Measurements from ENCODE around the gene APOBEC4.

The APOBEC4 gene

DNA sequence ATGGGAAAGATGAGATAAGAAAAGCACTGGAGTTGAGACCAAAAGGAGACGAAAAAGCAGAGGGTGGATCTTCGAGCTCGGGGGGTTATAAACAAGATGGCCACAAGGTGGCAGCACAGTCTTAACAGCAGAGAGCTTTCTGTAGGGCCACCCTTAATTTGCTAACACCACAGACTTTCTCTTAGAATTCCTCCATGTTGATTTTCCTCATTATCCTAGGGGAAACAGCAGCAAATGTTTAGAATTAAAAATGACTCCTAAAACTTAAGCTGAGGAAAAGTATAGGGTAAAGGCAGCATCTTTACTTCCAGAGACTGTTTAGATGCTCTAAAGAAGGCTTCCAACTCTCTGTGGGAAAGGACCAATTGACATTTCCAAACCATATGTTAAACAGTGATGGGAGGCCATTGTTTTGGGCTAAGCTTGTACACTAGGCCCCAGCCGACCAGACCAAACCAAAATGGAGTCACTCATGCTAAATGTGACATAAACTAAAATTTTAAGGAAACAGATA lies 2.5 kb upstream of the APOBEC4 start:
- H3K4me1 ChIP-seq (ENCODE audit: low read length) = peaks cover 9% of the 10 kb centered on the region; the same call in 1 of the 2 replicates
- no peaks in the 10 kb centered on the region for H4K20me1 ChIP-seq (ENCODE audit: insufficient read depth, low read length)
- TF ChIP-seq EZH2phosphoT487 (IDR thresholded peaks at IDR 0.05; ENCODE audit: low read depth) = no peak
- TF ChIP-seq, protein P1, sequence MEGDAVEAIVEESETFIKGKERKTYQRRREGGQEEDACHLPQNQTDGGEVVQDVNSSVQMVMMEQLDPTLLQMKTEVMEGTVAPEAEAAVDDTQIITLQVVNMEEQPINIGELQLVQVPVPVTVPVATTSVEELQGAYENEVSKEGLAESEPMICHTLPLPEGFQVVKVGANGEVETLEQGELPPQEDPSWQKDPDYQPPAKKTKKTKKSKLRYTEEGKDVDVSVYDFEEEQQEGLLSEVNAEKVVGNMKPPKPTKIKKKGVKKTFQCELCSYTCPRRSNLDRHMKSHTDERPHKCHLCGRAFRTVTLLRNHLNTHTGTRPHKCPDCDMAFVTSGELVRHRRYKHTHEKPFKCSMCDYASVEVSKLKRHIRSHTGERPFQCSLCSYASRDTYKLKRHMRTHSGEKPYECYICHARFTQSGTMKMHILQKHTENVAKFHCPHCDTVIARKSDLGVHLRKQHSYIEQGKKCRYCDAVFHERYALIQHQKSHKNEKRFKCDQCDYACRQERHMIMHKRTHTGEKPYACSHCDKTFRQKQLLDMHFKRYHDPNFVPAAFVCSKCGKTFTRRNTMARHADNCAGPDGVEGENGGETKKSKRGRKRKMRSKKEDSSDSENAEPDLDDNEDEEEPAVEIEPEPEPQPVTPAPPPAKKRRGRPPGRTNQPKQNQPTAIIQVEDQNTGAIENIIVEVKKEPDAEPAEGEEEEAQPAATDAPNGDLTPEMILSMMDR (IDR thresholded peaks at IDR 0.05; ENCODE audit: low read depth, low read length) = peak; percentile 97
- no peak overlapping the region for H2AFZ ChIP-seq (ENCODE audit: low read depth, low read length)
- H3K4me2 ChIP-seq (ENCODE audit: low read length) = peak overlapping the region; percentile 44
- H3K4me3 ChIP-seq (ENCODE audit: low read length) = no peak overlapping the region
- no peaks in the 10 kb centered on the region for H3K79me2 ChIP-seq (ENCODE audit: low read length)
- H3K27me3 ChIP-seq (ENCODE audit: low read depth, low read length) = no peaks in the 10 kb centered on the region
- no peaks in the 10 kb centered on the region for H3K9me3 ChIP-seq (ENCODE audit: insufficient read depth, low read length)
- no peak overlapping the region for H3K27ac ChIP-seq (ENCODE audit: low read length)
- no peak overlapping the region for H3K9ac ChIP-seq (ENCODE audit: low read length)
- H3K36me3 ChIP-seq (replicated peaks; ENCODE audit: low read depth, low read length) = no peaks in the 10 kb centered on the region

DNA sequence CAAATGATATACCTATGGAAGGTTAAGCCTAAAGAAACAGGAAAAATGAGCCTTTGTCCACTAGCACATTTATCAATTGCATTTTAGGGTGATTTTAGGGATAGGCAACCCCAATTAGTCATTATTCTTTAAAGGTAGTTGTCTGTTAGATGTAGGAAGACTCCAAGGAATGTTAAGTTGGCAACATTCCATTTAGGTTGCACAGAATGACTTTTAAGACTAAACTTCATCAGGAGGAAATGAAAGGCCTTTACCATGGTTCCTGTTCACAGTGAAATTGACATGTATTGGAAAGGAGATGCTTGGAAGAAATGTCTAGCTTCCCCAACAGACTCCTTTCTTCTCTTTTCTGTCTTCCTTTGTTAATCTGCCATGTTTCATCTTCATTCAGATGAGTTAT lies 1.6 kb upstream of the APOBEC4 start:
- Histone ChIP-seq H3K4me2 (ENCODE audit: low read length) (no peak overlapping the region), H3K9ac (ENCODE audit: low read length) (no peak overlapping the region), H3K79me2 (ENCODE audit: low read length) (no peaks in the 10 kb centered on the region), H3K36me3 (replicated peaks; ENCODE audit: low read depth, low read length) (no peaks in the 10 kb centered on the region), H3K27ac (ENCODE audit: low read length) (no peak overlapping the region), H3K4me1 (ENCODE audit: low read length) (peaks cover 9% of the 10 kb centered on the region; the same call in 1 of the 2 replicates), H3K9me3 (ENCODE audit: insufficient read depth, low read length) (no peaks in the 10 kb centered on the region), H3K4me3 (ENCODE audit: low read length) (no peak overlapping the region), H3K27me3 (ENCODE audit: low read depth, low read length) (no peaks in the 10 kb centered on the region), H4K20me1 (ENCODE audit: insufficient read depth, low read length) (no peaks in the 10 kb centered on the region), H2AFZ (ENCODE audit: low read depth, low read length) (no peak overlapping the region)
- TF ChIP-seq, protein P1 (IDR thresholded peaks at IDR 0.05; ENCODE audit: low read depth, low read length) = no peak
- no peak for TF ChIP-seq EZH2phosphoT487 (IDR thresholded peaks at IDR 0.05; ENCODE audit: low read depth)

DNA sequence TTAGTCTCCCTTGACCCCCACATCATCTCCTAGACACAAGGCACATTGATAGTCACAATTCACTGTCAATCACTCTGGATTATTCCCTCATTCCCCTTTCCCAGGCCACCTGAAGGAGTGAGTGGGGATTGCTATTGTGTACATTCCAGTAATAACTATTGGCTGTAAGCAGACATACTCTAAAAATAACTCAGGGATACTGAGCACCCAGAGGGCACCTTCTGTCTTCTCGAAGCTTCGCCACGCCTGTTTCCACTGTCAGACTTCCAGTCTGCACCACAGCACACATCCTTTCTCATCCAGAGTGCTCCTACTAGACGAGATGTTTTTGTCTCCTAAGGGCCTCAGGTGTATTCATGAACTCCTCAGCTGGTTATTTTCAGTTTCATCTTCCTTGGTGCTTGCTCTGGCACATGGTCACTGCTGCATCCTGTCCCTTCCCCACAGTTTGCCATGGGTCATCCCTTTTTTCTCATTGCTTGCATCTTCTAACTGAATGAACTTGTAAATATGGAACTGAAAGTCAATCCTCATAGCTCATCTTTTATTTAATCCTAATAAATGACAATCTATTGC lies 848 bp upstream of the APOBEC4 start:
- TF ChIP-seq EZH2phosphoT487 (IDR thresholded peaks at IDR 0.05; ENCODE audit: low read depth) = no peak
- TF ChIP-seq, protein P1 (IDR thresholded peaks at IDR 0.05; ENCODE audit: low read depth, low read length) = no peak
- Histone ChIP-seq H3K9ac (ENCODE audit: low read length) (no peak overlapping the region), H3K27ac (ENCODE audit: low read length) (no peak overlapping the region), H3K4me1 (ENCODE audit: low read length) (peaks cover 9% of the 10 kb centered on the region; the same call in 1 of the 2 replicates), H2AFZ (ENCODE audit: low read depth, low read length) (no peak overlapping the region), H3K4me2 (ENCODE audit: low read length) (no peak overlapping the region), H3K79me2 (ENCODE audit: low read length) (no peaks in the 10 kb centered on the region), H4K20me1 (ENCODE audit: insufficient read depth, low read length) (no peaks in the 10 kb centered on the region), H3K36me3 (replicated peaks; ENCODE audit: low read depth, low read length) (no peaks in the 10 kb centered on the region), H3K9me3 (ENCODE audit: insufficient read depth, low read length) (no peaks in the 10 kb centered on the region), H3K4me3 (ENCODE audit: low read length) (no peak overlapping the region), H3K27me3 (ENCODE audit: low read depth, low read length) (no peaks in the 10 kb centered on the region)

DNA sequence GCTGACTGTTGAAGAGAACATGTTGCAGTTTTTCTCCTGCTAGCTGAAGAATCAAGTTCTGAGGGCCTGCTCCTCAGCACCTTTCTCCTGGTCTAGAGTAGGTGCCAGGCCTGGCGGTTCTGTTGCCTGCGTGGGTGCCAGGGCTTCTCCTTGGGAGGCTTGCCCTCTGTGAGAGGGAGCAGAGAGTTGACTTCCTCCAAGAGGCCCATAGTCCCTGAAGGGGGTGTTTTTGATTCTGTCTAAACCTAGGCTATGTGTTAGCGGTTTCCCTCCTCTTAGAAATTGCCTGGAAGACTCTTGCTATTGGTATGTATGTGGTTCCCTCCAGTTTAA lies 312 bp upstream of the APOBEC4 start:
- Histone ChIP-seq H3K4me2 (ENCODE audit: low read length) (no peak overlapping the region), H2AFZ (ENCODE audit: low read depth, low read length) (no peak overlapping the region), H3K4me3 (ENCODE audit: low read length) (no peak overlapping the region), H4K20me1 (ENCODE audit: insufficient read depth, low read length) (no peaks in the 10 kb centered on the region), H3K36me3 (replicated peaks; ENCODE audit: low read depth, low read length) (no peaks in the 10 kb centered on the region), H3K27me3 (ENCODE audit: low read depth, low read length) (no peaks in the 10 kb centered on the region), H3K4me1 (ENCODE audit: low read length) (peaks cover 9% of the 10 kb centered on the region; the same call in 1 of the 2 replicates), H3K79me2 (ENCODE audit: low read length) (no peaks in the 10 kb centered on the region), H3K9me3 (ENCODE audit: insufficient read depth, low read length) (no peaks in the 10 kb centered on the region), H3K9ac (ENCODE audit: low read length) (no peak overlapping the region), H3K27ac (ENCODE audit: low read length) (no peak overlapping the region)
- TF ChIP-seq, protein P1 (IDR thresholded peaks at IDR 0.05; ENCODE audit: low read depth, low read length) = no peak
- no peak for TF ChIP-seq EZH2phosphoT487 (IDR thresholded peaks at IDR 0.05; ENCODE audit: low read depth)
